RWPE1 (cell line): ENCODE data around the gene YBEY.

Source experiments
- CTCF ChIA-PET: fragments of 350-600 bp; sonication (Branson Sonifier 250); formaldehyde crosslinking; extraction: SDS; loops from one replicate; lab custom pipeline; 2021; lab: Yijun Ruan, JAX
- POLR2A ChIA-PET: fragments of 400-600 bp; formaldehyde crosslinking; extraction: SDS; loops from one replicate; lab custom pipeline; 2020; ENCODE audit warnings: antibody characterized with exemption; ENCODE audit not compliant: low non-redundant PET; lab: Yijun Ruan, JAX
- DNase-seq: peaks from one replicate; pipeline ENCODE4 v3.0.0; 2012; ENCODE audit warnings: low spot score
- H3K27ac ChIP-seq: fragments of 450-650 bp; 2 replicates; pipeline ENCODE4 v1.5.1; 2017
- TF ChIP-seq, protein P1 (sequence below): fragments of 450-650 bp; conservative IDR thresholded peaks from 2 replicates; pipeline ENCODE4 v1.5.1; 2017; ENCODE audit warnings: low read depth, mild to moderate bottlenecking

Gene YBEY

GRCh38 chr21:46244602-46245001 lies 41.5 kb upstream of the YBEY start:
- TF ChIP-seq, protein P1, sequence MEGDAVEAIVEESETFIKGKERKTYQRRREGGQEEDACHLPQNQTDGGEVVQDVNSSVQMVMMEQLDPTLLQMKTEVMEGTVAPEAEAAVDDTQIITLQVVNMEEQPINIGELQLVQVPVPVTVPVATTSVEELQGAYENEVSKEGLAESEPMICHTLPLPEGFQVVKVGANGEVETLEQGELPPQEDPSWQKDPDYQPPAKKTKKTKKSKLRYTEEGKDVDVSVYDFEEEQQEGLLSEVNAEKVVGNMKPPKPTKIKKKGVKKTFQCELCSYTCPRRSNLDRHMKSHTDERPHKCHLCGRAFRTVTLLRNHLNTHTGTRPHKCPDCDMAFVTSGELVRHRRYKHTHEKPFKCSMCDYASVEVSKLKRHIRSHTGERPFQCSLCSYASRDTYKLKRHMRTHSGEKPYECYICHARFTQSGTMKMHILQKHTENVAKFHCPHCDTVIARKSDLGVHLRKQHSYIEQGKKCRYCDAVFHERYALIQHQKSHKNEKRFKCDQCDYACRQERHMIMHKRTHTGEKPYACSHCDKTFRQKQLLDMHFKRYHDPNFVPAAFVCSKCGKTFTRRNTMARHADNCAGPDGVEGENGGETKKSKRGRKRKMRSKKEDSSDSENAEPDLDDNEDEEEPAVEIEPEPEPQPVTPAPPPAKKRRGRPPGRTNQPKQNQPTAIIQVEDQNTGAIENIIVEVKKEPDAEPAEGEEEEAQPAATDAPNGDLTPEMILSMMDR: no peak
- ChIA-PET CTCF (no interaction called here), POLR2A (interaction anchor here (0.7 kb wide), 1 partner anchor 14 kb away, joined by 3 read pairs; no protein-coding TSS in a partner anchor)
- H3K27ac ChIP-seq: peak overlapping the region; percentile 29
- DNase-seq: no peak

DNA sequence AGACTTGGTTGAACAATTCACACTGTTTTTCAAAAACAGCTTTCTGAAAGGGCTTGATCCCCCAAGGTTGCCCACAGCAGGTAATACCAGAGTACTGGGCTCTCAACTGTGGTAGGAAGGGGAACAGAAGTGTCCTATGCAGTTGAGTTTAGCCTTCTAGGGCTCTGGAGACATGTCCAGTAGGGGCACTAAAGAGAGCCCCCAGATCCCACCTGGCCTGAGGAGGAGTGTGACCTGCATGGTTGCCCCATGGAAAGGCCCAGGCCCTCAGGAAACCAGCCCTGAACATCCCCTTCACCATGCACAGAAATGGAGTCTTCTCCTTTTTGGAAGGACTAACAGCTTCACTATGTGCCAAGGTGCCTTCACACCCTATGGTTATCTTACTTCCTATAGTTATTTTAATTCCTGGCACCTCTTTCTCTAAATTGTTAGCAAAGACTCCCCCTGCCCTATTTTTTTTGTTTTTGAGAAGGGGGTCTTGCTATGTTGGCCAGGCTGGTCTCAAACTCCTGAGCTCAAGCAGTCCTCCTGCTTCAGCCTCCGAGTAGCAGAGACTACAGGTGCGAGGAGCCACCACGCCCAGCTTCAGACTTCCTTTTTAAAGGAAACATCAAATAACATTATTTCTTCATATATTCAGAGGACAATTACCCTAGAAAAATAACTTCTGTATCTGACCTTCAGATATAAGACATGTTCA lies 40.8 kb upstream of the YBEY start:
- no peak for DNase-seq
- ChIA-PET CTCF (interaction anchor here (0.7 kb wide), 1 partner anchor 80 kb away, joined by 3 read pairs; no protein-coding TSS in a partner anchor), POLR2A (no interaction called here)
- H3K27ac ChIP-seq: peak overlapping the region; percentile 29
- TF ChIP-seq, protein P1: no peak

GRCh38 chr21:46246345-46246744 lies 39.8 kb upstream of the YBEY start:
- H3K27ac ChIP-seq: no peak overlapping the region
- ChIA-PET CTCF (no interaction called here), POLR2A (no interaction called here)
- TF ChIP-seq, protein P1: no peak
- DNase-seq: no peak

DNA sequence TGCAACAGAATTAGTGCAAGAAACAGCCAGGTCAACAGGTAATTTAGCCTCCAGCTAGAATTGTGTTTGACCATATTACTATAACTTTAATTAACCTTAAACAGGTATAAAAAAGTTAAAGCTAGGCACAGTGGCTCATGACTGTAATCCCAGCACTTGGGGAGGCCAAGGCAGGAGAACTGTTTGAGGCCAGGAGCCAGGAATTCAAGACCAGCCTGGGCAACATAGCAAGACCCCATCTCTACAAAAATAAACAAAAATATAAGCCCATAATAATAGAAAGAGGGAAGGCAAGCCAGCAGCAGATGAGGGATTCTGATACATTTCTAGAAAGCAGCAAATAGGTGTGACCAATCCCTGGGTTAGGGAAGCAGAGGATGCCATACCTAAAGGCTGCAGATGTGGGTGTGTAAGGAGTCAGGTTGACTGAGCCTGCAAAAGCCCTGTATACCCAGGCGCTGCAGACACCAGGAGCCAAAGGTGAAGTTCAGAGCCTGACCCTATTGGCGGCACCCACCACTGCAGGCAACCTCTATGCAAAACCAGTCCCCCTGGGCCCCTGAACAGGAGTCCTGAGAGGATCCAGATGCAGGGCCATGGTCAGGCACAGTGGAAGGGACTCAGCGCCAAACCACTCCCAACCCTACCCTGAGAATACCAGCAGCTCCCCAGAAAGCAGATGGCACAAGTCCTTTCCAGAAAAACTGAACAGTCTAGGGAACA lies 38.3 kb upstream of the YBEY start:
- H3K27ac ChIP-seq: no peak overlapping the region
- TF ChIP-seq, protein P1: no peak
- POLR2A ChIA-PET: no interaction called here
- CTCF ChIA-PET: interaction anchor here (0.6 kb wide), 2 partner anchors 11 to 364 kb away, joined by 3 to 5 read pairs; no protein-coding TSS in a partner anchor
- DNase-seq: no peak

DNA sequence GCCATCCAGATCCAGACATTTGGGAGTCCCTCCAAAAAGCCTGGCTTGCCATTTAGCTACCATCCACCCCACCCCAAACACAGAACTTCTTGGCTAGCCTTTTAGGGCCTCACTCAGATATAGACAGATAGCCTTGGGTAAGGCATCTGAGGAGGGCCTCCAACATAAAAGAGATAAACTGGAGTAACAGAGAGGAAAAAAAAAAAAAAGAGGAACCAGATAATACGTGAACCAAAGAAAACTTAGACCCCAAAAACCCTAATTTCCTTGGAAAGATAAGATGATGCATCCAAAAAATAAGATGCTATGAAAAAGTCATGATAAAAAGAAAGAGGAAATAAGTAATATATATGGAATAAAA lies 37.7 kb upstream of the YBEY start:
- no peak overlapping the region for H3K27ac ChIP-seq
- CTCF ChIA-PET: no interaction called here
- TF ChIP-seq, protein P1: no peak
- POLR2A ChIA-PET: no interaction called here
- no peak for DNase-seq

GRCh38 chr21:46248827-46249226 lies 37.3 kb upstream of the YBEY start:
- ChIA-PET CTCF (interaction anchor here (0.5 to 0.6 kb wide), 2 partner anchors 11 to 20 kb away, joined by 3 read pairs; no protein-coding TSS in a partner anchor), POLR2A (no interaction called here)
- DNase-seq: no peak
- no peak overlapping the region for H3K27ac ChIP-seq
- TF ChIP-seq, protein P1: no peak
